ENCODE data around the gene IFNA14.

DNA sequence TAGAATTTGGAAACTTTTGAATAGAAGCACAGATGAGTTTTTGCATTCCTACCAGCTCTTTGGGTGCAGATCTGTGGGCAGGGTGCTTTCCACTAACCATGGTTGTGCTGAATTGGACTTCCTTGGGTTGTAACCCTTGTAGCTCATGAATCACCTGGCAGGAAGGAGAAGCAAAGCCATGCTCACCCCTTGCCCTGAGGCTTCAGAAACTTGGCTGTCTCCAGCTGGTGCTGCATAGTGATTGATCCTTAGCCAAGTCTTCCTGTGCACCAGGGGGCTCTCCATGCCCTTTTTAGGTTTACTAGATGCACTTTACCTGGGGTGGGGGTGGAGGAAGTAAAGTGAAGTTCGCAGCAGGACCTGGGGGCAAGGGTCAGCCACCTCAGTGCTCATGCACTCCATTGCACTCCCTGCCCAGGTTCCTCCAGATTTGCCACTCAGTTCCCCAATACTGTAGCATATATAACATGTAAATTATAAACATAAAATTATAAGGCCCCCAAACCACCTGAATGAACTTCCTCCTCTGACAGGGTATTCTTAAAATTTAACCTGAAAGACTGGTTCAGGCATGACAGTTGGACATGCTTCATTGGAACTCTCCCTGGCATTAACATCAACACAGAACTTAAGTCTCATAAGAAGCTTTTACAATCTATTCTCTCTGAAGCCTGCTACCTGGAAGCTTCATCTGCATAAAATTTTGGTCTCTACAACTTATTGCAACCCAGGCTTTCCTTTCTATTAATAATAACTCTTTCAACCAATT, 25.8 kb upstream of the IFNA14 start:
- TF ChIP-seq, protein P1, sequence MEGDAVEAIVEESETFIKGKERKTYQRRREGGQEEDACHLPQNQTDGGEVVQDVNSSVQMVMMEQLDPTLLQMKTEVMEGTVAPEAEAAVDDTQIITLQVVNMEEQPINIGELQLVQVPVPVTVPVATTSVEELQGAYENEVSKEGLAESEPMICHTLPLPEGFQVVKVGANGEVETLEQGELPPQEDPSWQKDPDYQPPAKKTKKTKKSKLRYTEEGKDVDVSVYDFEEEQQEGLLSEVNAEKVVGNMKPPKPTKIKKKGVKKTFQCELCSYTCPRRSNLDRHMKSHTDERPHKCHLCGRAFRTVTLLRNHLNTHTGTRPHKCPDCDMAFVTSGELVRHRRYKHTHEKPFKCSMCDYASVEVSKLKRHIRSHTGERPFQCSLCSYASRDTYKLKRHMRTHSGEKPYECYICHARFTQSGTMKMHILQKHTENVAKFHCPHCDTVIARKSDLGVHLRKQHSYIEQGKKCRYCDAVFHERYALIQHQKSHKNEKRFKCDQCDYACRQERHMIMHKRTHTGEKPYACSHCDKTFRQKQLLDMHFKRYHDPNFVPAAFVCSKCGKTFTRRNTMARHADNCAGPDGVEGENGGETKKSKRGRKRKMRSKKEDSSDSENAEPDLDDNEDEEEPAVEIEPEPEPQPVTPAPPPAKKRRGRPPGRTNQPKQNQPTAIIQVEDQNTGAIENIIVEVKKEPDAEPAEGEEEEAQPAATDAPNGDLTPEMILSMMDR (IDR thresholded peaks at IDR 0.05) = no peak
- TF ChIP-seq POLR2A (IDR thresholded peaks at IDR 0.05) = no peak
